Neural progenitor cell (in vitro differentiated cells): ENCODE results near the gene PTPRG.

Source experiments
- EZH2 ChIP-seq: fragments of 200-600 bp; sonication (generic); IDR thresholded peaks from 2 replicates; pipeline ENCODE4 v1.6.1; 2017; ENCODE audit warnings: antibody characterized with exemption, mild to moderate bottlenecking, moderate library complexity
- EZH2phosphoT487 ChIP-seq: fragments of 200-600 bp; sonication (generic); IDR thresholded peaks from 2 replicates; pipeline ENCODE4 v1.6.1; 2017; ENCODE audit warnings: antibody characterized with exemption
- TF ChIP-seq, protein P1 (sequence below): fragments of 200-600 bp; sonication (generic); IDR thresholded peaks from 2 replicates; pipeline ENCODE4 v1.5.1; 2017; ENCODE audit warnings: antibody characterized with exemption, mild to moderate bottlenecking

DNA sequence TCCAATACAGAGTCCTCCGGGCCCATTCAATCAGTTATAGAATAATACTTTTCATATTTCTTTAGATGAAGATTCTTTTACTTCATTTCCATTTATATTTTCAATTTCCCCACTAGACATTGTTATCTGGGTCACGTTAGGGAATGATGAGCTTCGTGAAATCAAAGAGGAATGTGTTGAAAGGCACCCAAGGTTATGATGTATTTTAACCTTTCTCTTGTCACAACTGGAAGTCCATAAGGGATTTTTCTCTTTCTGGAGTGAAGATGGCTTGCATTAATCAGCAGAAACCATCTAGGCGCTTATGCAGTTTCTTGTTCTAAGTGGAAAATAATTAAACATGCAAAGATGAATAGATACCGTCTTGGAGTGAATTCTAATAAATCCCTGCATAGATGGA lies 631.5 kb downstream of the PTPRG start:
- TF ChIP-seq, protein P1, sequence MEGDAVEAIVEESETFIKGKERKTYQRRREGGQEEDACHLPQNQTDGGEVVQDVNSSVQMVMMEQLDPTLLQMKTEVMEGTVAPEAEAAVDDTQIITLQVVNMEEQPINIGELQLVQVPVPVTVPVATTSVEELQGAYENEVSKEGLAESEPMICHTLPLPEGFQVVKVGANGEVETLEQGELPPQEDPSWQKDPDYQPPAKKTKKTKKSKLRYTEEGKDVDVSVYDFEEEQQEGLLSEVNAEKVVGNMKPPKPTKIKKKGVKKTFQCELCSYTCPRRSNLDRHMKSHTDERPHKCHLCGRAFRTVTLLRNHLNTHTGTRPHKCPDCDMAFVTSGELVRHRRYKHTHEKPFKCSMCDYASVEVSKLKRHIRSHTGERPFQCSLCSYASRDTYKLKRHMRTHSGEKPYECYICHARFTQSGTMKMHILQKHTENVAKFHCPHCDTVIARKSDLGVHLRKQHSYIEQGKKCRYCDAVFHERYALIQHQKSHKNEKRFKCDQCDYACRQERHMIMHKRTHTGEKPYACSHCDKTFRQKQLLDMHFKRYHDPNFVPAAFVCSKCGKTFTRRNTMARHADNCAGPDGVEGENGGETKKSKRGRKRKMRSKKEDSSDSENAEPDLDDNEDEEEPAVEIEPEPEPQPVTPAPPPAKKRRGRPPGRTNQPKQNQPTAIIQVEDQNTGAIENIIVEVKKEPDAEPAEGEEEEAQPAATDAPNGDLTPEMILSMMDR, result no peak
- TF ChIP-seq EZH2, result no peak
- TF ChIP-seq EZH2phosphoT487, result no peak
